ENCODE results near the gene RIPPLY3. TPM values are rescaled to one million over a fixed set of nuclear protein-coding genes. Genes with fewer than 3 reads are reported as not detected.

RIPPLY3 gene
- total and polyA plus RNA-seq, 2 of the 13 experiments (the other 11 are each of a cell fraction or from before 2014, with no cell fraction given), result 0.09 to 2.9 TPM

DNA sequence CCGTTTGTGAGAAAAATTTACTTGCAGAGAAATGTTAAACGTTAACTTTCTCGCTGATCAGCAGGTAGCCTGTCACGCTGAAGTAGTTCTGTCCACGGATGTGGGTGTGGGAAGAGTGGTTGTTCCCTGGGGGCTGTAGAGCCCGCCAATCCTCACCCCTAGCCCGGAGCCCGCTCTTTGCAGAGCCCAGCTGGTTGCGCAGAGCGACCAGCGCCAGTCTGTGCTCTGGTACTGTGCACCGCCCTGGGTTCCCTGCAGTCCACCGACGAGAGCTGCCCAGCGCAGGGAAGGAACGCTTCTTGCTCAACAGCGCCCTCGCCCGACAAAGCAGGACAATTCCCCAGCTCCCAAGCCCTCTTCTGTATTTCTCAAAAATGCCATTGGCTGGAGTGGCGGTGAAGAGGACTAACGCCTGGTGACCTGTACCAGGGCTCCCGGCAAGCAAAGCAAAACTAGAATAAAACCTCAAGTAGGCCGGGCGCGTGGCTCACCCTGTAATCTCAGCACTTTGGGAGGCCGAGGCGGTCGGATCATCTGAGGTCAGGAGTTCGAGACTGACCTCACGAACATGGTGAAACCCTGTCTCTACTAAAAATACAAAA lies 3.3 kb downstream of the RIPPLY3 start (continued):
- no peak for TF ChIP-seq EP300 (IDR thresholded peaks at IDR 0.05; ENCODE audit: low read depth in 2 of 2, low read length in 2 of 2)
- no peak for TF ChIP-seq EP300 (CRISPR knock-in tag; IDR thresholded peaks at IDR 0.05; ENCODE audit: borderline replicate concordance)
- TF ChIP-seq KDM1A (CRISPR knock-in tag; IDR thresholded peaks at IDR 0.05), result no peak
- TF ChIP-seq, protein P1, sequence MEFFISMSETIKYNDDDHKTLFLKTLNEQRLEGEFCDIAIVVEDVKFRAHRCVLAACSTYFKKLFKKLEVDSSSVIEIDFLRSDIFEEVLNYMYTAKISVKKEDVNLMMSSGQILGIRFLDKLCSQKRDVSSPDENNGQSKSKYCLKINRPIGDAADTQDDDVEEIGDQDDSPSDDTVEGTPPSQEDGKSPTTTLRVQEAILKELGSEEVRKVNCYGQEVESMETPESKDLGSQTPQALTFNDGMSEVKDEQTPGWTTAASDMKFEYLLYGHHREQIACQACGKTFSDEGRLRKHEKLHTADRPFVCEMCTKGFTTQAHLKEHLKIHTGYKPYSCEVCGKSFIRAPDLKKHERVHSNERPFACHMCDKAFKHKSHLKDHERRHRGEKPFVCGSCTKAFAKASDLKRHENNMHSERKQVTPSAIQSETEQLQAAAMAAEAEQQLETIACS (CRISPR knock-in tag; IDR thresholded peaks at IDR 0.05), result peak; percentile 50; the same call in 1 of the 2 replicates
- TF ChIP-seq ZFX (CRISPR knock-in tag; IDR thresholded peaks at IDR 0.05; ENCODE audit: low read depth), result peak; percentile 33; the same call in 1 of the 2 replicates
- TF ChIP-seq, protein P2, sequence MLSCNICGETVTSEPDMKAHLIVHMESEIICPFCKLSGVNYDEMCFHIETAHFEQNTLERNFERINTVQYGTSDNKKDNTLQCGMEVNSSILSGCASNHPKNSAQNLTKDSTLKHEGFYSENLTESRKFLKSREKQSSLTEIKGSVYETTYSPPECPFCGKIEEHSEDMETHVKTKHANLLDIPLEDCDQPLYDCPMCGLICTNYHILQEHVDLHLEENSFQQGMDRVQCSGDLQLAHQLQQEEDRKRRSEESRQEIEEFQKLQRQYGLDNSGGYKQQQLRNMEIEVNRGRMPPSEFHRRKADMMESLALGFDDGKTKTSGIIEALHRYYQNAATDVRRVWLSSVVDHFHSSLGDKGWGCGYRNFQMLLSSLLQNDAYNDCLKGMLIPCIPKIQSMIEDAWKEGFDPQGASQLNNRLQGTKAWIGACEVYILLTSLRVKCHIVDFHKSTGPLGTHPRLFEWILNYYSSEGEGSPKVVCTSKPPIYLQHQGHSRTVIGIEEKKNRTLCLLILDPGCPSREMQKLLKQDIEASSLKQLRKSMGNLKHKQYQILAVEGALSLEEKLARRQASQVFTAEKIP (CRISPR knock-in tag; IDR thresholded peaks at IDR 0.05; ENCODE audit: borderline replicate concordance), result no peak
- TF ChIP-seq, protein P3, sequence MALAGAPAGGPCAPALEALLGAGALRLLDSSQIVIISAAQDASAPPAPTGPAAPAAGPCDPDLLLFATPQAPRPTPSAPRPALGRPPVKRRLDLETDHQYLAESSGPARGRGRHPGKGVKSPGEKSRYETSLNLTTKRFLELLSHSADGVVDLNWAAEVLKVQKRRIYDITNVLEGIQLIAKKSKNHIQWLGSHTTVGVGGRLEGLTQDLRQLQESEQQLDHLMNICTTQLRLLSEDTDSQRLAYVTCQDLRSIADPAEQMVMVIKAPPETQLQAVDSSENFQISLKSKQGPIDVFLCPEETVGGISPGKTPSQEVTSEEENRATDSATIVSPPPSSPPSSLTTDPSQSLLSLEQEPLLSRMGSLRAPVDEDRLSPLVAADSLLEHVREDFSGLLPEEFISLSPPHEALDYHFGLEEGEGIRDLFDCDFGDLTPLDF (CRISPR knock-in tag; IDR thresholded peaks at IDR 0.05), result no peak
- TF ChIP-seq ZNF446 (CRISPR knock-in tag; IDR thresholded peaks at IDR 0.05), result no peak
- TF ChIP-seq ZNF431 (CRISPR knock-in tag; IDR thresholded peaks at IDR 0.05; ENCODE audit: borderline replicate concordance, low read depth), result no peak
- TF ChIP-seq, protein P4, sequence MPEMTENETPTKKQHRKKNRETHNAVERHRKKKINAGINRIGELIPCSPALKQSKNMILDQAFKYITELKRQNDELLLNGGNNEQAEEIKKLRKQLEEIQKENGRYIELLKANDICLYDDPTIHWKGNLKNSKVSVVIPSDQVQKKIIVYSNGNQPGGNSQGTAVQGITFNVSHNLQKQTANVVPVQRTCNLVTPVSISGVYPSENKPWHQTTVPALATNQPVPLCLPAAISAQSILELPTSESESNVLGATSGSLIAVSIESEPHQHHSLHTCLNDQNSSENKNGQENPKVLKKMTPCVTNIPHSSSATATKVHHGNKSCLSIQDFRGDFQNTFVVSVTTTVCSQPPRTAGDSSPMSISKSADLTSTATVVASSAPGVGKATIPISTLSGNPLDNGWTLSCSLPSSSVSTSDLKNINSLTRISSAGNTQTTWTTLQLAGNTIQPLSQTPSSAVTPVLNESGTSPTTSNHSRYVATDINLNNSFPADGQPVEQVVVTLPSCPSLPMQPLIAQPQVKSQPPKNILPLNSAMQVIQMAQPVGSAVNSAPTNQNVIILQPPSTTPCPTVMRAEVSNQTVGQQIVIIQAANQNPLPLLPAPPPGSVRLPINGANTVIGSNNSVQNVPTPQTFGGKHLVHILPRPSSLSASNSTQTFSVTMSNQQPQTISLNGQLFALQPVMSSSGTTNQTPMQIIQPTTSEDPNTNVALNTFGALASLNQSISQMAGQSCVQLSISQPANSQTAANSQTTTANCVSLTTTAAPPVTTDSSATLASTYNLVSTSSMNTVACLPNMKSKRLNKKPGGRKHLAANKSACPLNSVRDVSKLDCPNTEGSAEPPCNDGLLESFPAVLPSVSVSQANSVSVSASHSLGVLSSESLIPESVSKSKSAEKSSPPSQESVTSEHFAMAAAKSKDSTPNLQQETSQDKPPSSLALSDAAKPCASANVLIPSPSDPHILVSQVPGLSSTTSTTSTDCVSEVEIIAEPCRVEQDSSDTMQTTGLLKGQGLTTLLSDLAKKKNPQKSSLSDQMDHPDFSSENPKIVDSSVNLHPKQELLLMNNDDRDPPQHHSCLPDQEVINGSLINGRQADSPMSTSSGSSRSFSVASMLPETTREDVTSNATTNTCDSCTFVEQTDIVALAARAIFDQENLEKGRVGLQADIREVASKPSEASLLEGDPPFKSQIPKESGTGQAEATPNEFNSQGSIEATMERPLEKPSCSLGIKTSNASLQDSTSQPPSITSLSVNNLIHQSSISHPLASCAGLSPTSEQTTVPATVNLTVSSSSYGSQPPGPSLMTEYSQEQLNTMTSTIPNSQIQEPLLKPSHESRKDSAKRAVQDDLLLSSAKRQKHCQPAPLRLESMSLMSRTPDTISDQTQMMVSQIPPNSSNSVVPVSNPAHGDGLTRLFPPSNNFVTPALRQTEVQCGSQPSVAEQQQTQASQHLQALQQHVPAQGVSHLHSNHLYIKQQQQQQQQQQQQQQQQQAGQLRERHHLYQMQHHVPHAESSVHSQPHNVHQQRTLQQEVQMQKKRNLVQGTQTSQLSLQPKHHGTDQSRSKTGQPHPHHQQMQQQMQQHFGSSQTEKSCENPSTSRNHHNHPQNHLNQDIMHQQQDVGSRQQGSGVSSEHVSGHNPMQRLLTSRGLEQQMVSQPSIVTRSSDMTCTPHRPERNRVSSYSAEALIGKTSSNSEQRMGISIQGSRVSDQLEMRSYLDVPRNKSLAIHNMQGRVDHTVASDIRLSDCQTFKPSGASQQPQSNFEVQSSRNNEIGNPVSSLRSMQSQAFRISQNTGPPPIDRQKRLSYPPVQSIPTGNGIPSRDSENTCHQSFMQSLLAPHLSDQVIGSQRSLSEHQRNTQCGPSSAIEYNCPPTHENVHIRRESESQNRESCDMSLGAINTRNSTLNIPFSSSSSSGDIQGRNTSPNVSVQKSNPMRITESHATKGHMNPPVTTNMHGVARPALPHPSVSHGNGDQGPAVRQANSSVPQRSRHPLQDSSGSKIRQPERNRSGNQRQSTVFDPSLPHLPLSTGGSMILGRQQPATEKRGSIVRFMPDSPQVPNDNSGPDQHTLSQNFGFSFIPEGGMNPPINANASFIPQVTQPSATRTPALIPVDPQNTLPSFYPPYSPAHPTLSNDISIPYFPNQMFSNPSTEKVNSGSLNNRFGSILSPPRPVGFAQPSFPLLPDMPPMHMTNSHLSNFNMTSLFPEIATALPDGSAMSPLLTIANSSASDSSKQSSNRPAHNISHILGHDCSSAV (CRISPR knock-in tag; IDR thresholded peaks at IDR 0.05; ENCODE audit: borderline replicate concordance), result no peak
- TF ChIP-seq AGO2 (optimal IDR thresholded peaks at IDR 0.05; ENCODE audit: low read depth, low read length), result no peak
- TF ChIP-seq ZNF460 (CRISPR knock-in tag; IDR thresholded peaks at IDR 0.05; ENCODE audit: borderline replicate concordance), result no peak; the same call in 1 of the 2 replicates
- TF ChIP-seq, protein P5, sequence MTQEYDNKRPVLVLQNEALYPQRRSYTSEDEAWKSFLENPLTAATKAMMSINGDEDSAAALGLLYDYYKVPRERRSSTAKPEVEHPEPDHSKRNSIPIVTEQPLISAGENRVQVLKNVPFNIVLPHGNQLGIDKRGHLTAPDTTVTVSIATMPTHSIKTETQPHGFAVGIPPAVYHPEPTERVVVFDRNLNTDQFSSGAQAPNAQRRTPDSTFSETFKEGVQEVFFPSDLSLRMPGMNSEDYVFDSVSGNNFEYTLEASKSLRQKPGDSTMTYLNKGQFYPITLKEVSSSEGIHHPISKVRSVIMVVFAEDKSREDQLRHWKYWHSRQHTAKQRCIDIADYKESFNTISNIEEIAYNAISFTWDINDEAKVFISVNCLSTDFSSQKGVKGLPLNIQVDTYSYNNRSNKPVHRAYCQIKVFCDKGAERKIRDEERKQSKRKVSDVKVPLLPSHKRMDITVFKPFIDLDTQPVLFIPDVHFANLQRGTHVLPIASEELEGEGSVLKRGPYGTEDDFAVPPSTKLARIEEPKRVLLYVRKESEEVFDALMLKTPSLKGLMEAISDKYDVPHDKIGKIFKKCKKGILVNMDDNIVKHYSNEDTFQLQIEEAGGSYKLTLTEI (CRISPR knock-in tag; conservative IDR thresholded peaks at IDR 0.05), result no peak
- TF ChIP-seq, protein P6, sequence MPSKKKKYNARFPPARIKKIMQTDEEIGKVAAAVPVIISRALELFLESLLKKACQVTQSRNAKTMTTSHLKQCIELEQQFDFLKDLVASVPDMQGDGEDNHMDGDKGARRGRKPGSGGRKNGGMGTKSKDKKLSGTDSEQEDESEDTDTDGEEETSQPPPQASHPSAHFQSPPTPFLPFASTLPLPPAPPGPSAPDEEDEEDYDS (CRISPR knock-in tag; IDR thresholded peaks at IDR 0.05), result no peak; the same call in 1 of the 2 replicates

Measured in HepG2 (cell line).